ENCODE results near the gene ATG7.
"Not testable (repeated sequence)": the region's sequence is repeated elsewhere in the genome, so short reads cannot be mapped to it uniquely, and the experiment has no call there.

DNA sequence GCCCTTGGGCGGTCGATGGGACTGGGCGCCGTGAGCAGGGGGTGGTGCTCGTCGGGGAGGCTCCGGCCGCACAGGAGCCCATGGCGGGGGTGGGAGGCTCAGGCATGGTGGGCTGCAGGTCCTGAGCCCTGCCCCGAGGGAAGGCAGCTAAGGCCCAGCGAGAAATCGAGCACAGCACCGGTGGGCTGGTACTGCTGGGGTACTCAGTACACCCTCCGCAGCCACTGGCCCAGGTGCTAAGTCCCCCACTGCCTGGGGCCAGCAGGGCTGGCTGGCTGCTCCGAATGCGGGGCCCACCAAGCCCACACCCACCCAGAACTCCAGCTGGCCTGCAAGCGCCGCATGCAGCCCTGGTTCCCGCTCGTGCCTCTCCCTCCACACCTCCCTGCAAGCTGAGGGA lies 239.4 kb downstream of the ATG7 start:
- not testable (repeated sequence) for TF ChIP-seq CTCF (IDR thresholded peaks at IDR 0.05; ENCODE audit: insufficient read depth, low read length); SPI1 (IDR thresholded peaks at IDR 0.05; ENCODE audit: borderline replicate concordance, low read depth); POLR2AphosphoS5 (IDR thresholded peaks at IDR 0.05; ENCODE audit: low read depth); GABPA (IDR thresholded peaks at IDR 0.05; ENCODE audit: low read depth)
- TF ChIP-seq, protein P1, sequence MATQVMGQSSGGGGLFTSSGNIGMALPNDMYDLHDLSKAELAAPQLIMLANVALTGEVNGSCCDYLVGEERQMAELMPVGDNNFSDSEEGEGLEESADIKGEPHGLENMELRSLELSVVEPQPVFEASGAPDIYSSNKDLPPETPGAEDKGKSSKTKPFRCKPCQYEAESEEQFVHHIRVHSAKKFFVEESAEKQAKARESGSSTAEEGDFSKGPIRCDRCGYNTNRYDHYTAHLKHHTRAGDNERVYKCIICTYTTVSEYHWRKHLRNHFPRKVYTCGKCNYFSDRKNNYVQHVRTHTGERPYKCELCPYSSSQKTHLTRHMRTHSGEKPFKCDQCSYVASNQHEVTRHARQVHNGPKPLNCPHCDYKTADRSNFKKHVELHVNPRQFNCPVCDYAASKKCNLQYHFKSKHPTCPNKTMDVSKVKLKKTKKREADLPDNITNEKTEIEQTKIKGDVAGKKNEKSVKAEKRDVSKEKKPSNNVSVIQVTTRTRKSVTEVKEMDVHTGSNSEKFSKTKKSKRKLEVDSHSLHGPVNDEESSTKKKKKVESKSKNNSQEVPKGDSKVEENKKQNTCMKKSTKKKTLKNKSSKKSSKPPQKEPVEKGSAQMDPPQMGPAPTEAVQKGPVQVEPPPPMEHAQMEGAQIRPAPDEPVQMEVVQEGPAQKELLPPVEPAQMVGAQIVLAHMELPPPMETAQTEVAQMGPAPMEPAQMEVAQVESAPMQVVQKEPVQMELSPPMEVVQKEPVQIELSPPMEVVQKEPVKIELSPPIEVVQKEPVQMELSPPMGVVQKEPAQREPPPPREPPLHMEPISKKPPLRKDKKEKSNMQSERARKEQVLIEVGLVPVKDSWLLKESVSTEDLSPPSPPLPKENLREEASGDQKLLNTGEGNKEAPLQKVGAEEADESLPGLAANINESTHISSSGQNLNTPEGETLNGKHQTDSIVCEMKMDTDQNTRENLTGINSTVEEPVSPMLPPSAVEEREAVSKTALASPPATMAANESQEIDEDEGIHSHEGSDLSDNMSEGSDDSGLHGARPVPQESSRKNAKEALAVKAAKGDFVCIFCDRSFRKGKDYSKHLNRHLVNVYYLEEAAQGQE (IDR thresholded peaks at IDR 0.05; ENCODE audit: insufficient replicate concordance, low read depth): not testable (repeated sequence)

Measured in HL-60 (cell line).